Psoas muscle (tissue), 8 donors: ENCODE measurements around the gene ARAF. TPM values are rescaled to one million over a fixed set of nuclear protein-coding genes. Genes with fewer than 3 reads are reported as not detected.

Experiments used
- ATAC-seq, 4 donors: fragments of 200-7000 bp; cut with Tn5 transposase; one replicate each; pipeline ENCODE4 v1.9.1; 2020; ENCODE audit warnings: moderate library complexity in 3 of 4, mild to moderate bottlenecking in 2 of 4
- DNase-seq, 2 donors: peaks; one replicate each; pipeline ENCODE4 v3.0.0-alpha.2; 2020
- H3K27ac ChIP-seq: fragments of 200-600 bp; one replicate; pipeline ENCODE4 v1.8.0; 2022
- H3K27me3 ChIP-seq, 3 donors: fragments of 200-600 bp in 1 of 3; one replicate each; pipeline versions ENCODE4 v1.6.1 to v1.8.0; 2013 to 2022; ENCODE audit warnings: low read length in 2 of 3, mild to moderate bottlenecking in 2 of 3, moderate library complexity in 1 of 3; ENCODE audit not compliant: insufficient read depth in 3 of 3
- H3K36me3 ChIP-seq, 2 donors: fragments of 200-600 bp in 1 of 2; one replicate each; pipeline versions ENCODE4 v1.6.1 to v1.8.0; 2013 to 2022; ENCODE audit warnings: low read depth in 1 of 2, mild to moderate bottlenecking in 1 of 2, moderate library complexity in 1 of 2; ENCODE audit not compliant: insufficient read depth in 1 of 2
- H3K4me1 ChIP-seq: fragments of 200-600 bp; one replicate; pipeline ENCODE4 v1.8.0; 2022
- H3K4me3 ChIP-seq: fragments of 200-600 bp; one replicate; pipeline ENCODE4 v1.8.0; 2022; ENCODE audit warnings: mild to moderate bottlenecking
- H3K9me3 ChIP-seq: fragments of 200-600 bp; one replicate; pipeline ENCODE4 v1.8.0; 2022
- CTCF ChIP-seq: fragments of 200-600 bp; IDR thresholded peaks from one replicate; pipeline ENCODE4 v1.8.0; 2022; ENCODE audit warnings: antibody characterized with exemption
- WGBS, 3 donors: extraction: QIAGEN DNeasy Blood & Tissue Kit; methylation state at CpG; one replicate each; pipeline versions ENCODE4 v1.1.6 to v1.1.7; 2013; 5-methylcytosine and 5-hydroxymethylcytosine counted together
- intact Hi-C, 2 donors: fragments of 100-400 bp; cut with DNase I; formaldehyde crosslinking; loops; one replicate each; pipeline versions ENCODE4 v1.11.0 to v1.14.2; 2022
- polyA plus RNA-seq, 3 donors: library from polyadenylated mRNA; stranded (reverse); fragments of 200-250 nt; gene quantifications; one replicate each; pipeline ENCODE4 v1.2.3, GENCODE V29; 2013
- total RNA-seq, 4 donors: library from RNA; stranded (reverse); fragmentation: NEBNext Ultra II Directional in 2 of 4; extraction: Animal tissue kit (Norgen Biotek cat#: 25700) in 2 of 4; gene quantifications; one replicate each; pipeline versions ENCODE4 v1.2.1 to v1.2.4, GENCODE V29; 2021 to 2023
- donor health status: healthy with polysubstance abuse.
- donor health status: DM: no; HTN: no; CAD: no; lungs with moderate emphysema.
- donor health status: Bipolar disorder and iron deficiency.
- donor health status: healthy.
- donor health status: DM: yes; HTN: yes; CAD: no.
- donor health status: DM: no; HTN: no; CAD: no.
- donor health status: DM: no; HTN: no; CAD: no.
- donor health status: DM: yes; HTN: yes; CAD: no.

The ARAF gene
- total and polyA plus RNA-seq, 7 donors, result 54.3 to 118 (median 101) TPM

GRCh38 chrX:47572773-47573340 lies 11.9 kb downstream of the ARAF start:
- Histone ChIP-seq H3K36me3 (peaks cover 0 to 33% of the 10 kb centered on the region in 2 donors), H3K4me1 (no peaks in the 10 kb centered on the region), H3K4me3 (no peak overlapping the region), H3K9me3 (no peaks in the 10 kb centered on the region), H3K27me3 (peaks cover 0 to 12% (median 1%) of the 10 kb centered on the region in 3 donors), H3K27ac (no peak overlapping the region)
- DNase-seq (no peak), ATAC-seq (peak; percentile 15 to 41 (median 30))
- 47 to 95% (median 53%) methylated on average over 4 to 9 of the region's 9 CpGs for WGBS, 3 donors
- no peak for TF ChIP-seq CTCF
- intact Hi-C loops, result no loop called here

- peaks cover 0 to 17% (median 1%) of the 10 kb centered on the region in 3 donors for H3K27me3 ChIP-seq
- peaks cover 0 to 26% of the 10 kb centered on the region in 2 donors for H3K36me3 ChIP-seq
- DNase-seq (no peak), ATAC-seq (peak; percentile 23 to 41 (median 36))
- H3K4me3 ChIP-seq, result peak overlapping the region; percentile 36
- no peaks in the 10 kb centered on the region for H3K9me3 ChIP-seq
- no peaks in the 10 kb centered on the region for H3K4me1 ChIP-seq
- WGBS, 3 donors, result 13 to 25% (median 15%) methylated on average over 11 to 20 of the region's 20 CpGs
- TF ChIP-seq CTCF, result no peak
- intact Hi-C loops, result no loop called here
- peak overlapping the region; percentile 21 for H3K27ac ChIP-seq
These were observed 12.5 kb downstream of the ARAF start for GRCh38 chrX:47573341-47574075.

GRCh38 chrX:47574076-47574546 lies 13.1 kb downstream of the ARAF start:
- peak; percentile 12 to 45 (median 25) for ATAC-seq
- H3K9me3 ChIP-seq, result no peaks in the 10 kb centered on the region
- H3K27ac ChIP-seq, result peak overlapping the region; percentile 21
- intact Hi-C loops, result no loop called here
- H3K36me3 ChIP-seq, result peaks cover 0 to 20% of the 10 kb centered on the region in 2 donors
- peaks cover 0 to 20% (median 1%) of the 10 kb centered on the region in 3 donors for H3K27me3 ChIP-seq
- H3K4me3 ChIP-seq, result peak overlapping the region; percentile 36
- H3K4me1 ChIP-seq, result no peaks in the 10 kb centered on the region
- DNase-seq, result no peak
- WGBS, 3 donors, result 0 to 26% (median 4%) methylated on average over 3 to 37 of the region's 41 CpGs
- TF ChIP-seq CTCF, result no peak

GRCh38 chrX:47574547-47575301 lies 13.7 kb downstream of the ARAF start:
- Histone ChIP-seq H3K9me3 (no peaks in the 10 kb centered on the region), H3K4me1 (no peaks in the 10 kb centered on the region), H3K27me3 (peaks cover 0 to 22% (median 1%) of the 10 kb centered on the region in 3 donors), H3K36me3 (peaks cover 0 to 14% of the 10 kb centered on the region in 2 donors), H3K27ac (peak overlapping the region; percentile 21), H3K4me3 (peak overlapping the region; percentile 36)
- intact Hi-C loops, result no loop called here
- no peak for TF ChIP-seq CTCF
- 48 to 56% (median 49%) methylated on average over 22 to 27 of the region's 27 CpGs for WGBS, 3 donors
- ATAC-seq (peak in 3 of 4 donors; percentile 4 to 51 (median 28)), DNase-seq (no peak)
